Activated CD4-positive, CD25-positive, alpha-beta regulatory T cell treated with anti-CD3 and anti-CD28 coated beads, Interleukin-2, amount 50 U/mL, for 16 hours (primary cell): ENCODE measurements around the gene S100A6.
"Not testable (repeated sequence)": the region's sequence is repeated elsewhere in the genome, so short reads cannot be mapped to it uniquely, and the experiment has no call there.

Source experiments
- DNase-seq: peaks from one replicate; pipeline ENCODE4 v3.0.0-alpha.2; 2020; ENCODE audit warnings: low read depth, low spot score

Gene S100A6

DNA sequence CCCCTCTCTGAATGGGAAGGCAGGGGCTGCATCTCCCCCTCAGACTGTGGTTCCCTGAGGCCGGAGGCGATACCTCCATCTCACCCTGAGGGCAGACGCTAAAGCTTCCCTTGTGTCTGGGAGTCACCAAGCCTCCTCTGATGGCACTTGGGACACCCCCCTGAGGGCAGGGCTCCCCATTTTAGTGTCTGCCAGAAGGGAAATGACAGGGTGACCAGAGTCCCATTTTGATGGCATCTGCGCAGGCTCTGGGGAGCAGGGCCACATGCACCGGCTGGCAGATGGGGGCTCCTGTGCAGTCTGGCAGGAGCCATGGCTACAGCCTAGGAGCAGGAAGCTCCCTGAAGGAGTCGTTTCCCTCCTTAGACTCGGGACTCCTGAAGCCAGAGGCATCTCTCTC is 28.2 kb upstream of the S100A6 start:
- DNase-seq, result no peak

DNA sequence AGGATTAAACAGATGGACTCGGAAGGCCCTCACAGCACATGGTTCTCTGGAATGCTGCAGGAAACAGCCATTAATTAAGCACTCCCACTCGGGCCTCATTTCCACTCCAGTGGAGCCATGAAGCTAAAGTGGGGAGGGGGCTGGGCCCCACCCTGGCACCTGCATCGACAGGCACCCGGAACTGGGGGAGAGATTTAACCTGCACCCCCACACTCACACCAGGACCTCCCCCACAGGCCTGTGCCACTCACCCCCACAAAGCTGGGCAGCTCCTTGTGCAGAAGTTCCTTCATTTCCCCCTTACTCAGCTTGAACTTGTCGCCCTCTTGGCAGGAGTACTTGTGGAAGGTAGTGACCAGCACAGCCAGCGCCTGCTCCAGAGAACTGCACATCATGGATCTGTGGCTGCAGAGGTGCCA is 27.7 kb upstream of the S100A6 start:
- DNase-seq, result no peak

DNA sequence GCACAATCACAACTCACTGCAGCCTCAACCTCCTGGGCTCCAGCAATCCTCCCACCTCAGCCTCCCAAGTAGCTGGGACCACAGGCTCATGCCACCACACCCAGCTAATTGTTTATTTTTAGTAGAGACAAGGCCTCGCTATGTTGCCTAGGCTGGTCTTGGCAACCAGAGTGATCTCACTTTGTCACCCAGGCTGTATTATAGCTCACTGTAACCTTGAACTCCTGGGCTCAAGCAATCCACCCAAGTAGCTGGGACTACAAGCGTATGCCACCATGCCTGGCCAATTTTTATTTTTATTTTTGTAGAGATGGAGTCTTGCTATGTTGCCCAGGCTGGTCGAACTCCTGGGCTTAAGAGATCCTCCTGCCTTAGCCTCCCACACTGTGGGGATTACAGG is 26.2 kb upstream of the S100A6 start:
- not testable (repeated sequence) for DNase-seq

DNA sequence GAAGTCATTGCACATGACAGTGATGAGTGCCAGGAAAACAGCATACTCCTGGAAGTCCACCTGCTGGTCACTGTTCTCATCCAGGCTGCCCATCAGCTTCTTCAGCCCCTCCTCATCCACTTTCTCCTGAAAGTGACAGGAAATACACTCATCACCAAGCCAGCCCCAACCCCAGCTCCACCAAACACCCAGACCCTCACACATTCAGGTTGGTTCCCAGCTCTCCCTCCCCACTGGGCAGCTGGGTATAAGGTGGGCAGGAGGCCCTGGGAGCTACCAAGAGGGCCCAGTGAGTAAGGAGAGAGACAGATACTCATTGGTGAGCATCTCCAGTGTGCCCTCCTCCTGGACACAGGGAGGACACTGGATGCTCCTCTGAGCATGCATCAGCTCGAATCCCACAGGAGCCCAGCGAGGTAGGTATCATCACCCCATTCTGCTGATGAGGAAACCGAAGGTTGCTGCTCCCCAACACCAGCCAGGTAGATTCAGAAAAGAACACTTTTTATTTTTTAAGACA is 25.7 kb upstream of the S100A6 start:
- DNase-seq, result no peak

DNA sequence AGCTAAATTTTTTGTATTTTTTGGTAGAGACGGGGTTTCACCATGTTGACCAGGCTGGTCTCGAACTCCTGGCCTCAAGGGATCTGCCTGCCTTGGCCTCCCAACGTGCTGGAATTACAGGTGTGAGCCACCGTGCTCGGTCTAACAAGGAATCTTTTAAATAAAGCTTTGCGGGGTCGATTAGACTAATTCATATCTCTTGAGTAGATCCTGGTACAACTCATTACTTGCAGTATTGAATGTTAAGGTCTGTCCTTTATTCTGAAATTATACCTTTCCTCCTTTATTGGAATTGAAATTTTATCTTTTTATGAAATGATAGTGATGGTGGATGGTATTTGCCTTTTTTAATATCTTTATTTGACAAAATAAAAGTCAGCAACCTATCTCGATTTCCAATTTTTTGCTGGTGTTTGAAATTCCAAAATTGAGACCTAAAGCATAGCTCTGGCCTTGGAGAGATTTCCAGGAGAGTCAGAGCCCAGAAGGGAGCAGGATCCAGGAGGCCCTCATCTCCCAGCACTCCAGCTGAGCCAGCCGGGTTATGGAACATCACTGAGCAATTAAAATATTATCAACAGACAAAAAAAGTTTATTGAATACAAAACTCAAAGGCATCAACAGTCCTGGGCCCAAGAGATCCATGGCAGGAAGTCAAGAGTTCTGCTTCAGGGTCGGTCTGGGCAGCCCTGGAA is 25.1 kb upstream of the S100A6 start:
- DNase-seq, result no peak

DNA sequence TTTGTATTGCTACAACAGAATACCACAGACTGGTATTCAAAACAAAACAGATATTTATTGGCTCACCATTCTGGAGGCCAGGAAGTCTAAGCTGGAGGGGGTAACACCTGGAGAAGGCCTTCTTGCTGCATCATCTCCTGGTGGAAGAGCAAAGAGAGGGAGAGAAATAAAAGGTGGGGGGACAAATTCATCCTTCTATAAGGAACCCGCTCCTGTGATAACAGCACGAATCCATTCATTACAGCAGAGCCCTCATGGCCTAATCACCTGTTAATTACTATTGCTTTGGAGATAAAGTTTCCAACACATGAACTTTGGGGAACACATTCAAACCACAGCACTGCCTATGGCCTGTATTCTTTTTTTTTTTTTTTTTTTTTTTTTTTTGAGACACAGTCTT is 24.4 kb upstream of the S100A6 start:
- no peak for DNase-seq

DNA sequence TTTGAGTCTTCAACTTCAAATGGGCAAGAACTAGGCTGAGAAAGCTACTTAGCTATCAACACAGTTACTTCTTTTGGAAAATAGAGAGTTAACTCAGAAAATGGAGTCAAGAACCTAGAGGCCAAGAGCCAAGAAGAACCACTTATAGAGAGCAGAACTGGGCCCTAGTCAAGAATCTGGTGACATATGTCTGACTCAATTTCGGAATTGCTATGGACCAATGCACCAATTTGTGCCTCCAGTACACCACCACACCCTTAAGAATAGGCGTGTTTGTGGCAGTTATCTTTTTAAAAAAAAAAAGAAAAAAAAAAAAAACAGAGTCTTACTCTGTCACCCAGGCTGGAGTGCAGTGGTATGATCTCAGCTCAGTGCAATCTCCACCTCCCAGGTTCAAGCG is 22.1 kb upstream of the S100A6 start:
- no peak for DNase-seq

DNA sequence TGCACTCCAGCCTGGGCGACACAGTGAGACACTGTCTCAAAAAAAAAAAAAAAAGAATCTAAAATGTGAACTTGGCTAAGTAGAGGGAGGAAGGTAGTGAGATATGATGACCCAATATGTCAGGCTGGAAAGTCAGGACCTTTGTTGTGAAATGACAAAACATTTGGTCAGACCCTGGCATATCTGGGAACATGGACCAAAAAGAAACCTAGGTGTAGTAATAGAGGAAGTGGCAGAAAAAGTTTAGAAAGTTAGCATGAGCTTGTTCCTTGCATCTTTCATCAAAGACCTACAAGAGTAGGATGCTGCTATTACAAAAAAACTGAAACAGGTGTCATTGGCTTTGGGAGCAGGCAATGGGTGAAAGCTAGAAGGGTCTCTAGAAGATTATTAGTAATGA is 20.6 kb upstream of the S100A6 start:
- DNase-seq, result no peak

DNA sequence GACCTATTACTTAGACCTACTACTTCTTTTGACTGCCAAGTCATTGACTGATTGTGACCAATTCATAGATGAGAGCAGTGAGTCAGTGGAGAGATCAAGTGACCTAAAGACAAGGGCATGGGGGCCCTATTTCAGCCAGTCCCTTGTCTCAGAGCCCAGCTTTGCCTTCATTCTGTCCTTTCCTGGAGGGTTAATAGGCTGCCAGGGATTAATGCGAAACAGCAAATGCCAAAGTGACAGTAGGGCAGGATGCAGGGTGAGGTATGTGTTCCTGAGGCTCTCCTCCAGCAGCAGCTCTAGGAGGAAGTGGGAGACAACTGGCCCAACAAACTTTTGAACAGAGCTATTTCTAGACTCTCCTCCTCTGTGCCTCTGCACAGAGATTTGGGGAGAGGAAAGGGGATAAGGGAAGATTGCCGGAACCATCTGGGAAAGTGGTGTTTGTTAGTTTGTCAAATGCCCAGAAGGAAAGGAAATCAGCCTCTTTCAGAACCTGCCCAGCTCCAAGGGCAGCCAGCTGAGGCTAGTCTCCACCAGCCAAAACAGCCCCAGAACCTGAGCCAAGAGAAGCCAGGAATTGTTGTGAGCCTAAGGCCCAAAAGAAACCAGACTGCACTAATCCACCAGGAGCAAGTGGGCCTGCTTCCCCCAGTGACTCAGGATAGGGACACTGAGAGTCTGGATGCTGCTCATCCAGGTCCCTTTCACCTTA is 18.2 kb upstream of the S100A6 start:
- no peak for DNase-seq

DNA sequence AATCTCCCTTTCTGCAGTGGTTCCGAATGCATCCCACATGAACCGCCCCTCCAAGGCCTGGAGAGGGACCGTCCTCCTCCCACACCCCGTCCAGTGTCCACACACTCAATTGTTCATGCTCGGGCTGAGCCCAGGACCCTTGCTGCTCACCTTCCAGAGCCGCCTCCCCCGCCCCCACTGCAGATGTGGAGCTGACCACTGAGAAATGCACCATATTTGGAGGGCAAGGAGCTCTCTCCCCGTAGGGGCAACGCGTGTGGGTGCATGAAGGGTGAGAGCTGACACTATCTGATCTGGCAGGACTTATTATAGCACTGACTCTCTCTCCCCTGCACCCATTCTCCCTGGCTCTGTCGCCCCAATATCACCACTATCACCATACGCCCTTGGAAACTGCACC is 17.3 kb upstream of the S100A6 start:
- no peak for DNase-seq

DNA sequence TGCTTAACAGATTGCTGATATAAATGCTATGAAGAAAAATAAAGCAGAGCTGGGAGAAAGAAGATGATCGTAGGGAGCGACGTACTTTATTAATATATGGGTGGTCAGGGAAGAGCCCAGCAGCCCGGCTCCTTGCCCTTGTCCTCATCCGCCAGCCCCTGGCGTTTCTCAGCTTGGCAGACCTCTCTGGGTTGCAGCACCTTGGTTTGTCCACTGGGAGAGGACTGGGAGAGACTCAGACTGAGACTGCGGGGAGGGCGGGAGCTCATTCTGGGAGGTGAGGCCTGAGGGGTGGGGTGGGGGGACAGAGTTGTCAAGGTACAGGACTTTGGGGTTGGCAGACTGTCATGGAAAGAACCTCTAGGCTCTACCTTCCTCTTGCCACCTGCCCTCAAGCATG is 16.5 kb upstream of the S100A6 start:
- DNase-seq, result no peak

DNA sequence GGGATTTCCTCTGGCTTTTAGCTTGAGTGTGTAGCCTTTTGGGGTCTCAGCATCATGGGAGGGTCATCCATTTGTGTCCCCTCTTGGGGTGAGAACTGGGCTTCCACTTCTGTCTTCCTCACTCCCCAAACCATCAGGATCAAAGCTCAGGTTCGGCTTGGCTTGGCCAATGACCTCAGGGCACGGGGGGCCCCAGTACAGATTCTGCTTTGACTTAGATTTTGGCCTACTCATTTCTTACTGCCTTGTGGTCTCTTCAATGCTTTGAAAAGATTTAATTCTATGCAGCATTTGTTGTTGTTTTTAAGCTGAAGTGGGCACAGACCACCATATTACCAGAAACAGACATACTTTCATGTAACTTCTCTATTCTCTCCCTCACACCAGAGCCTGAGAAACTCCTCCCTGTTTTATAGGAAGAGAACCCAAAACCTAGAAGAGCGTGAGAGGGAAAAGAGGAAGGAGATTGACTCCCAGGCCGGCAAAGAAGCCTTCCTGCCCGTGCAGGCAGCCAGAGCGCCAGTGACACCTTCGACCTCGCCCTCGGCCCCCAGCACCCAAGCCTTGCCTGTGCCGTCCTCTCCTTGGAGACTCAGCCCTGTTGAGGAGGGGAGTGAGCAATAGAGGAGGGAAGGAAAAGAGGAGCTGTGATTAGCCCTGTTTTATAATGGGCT is 15.2 kb upstream of the S100A6 start:
- DNase-seq, result no peak

DNA sequence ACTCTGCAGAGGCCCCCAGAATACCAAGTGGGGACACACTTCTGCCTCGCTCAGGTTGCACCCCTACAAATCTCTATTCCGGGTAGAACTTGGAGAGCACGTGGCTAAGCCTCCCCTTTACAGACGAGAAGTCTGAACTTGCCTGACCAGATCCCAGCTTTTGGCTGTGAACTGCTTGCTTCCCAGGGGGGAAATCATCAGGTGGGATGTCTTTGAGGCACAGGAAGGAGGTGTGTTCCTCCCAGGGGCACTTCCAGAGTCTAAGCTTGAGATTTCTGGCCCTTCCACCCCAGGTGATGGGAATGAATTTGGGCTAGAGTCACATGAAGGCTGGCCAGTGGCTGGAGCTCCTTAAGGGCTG is 14.6 kb upstream of the S100A6 start:
- DNase-seq, result no peak

DNA sequence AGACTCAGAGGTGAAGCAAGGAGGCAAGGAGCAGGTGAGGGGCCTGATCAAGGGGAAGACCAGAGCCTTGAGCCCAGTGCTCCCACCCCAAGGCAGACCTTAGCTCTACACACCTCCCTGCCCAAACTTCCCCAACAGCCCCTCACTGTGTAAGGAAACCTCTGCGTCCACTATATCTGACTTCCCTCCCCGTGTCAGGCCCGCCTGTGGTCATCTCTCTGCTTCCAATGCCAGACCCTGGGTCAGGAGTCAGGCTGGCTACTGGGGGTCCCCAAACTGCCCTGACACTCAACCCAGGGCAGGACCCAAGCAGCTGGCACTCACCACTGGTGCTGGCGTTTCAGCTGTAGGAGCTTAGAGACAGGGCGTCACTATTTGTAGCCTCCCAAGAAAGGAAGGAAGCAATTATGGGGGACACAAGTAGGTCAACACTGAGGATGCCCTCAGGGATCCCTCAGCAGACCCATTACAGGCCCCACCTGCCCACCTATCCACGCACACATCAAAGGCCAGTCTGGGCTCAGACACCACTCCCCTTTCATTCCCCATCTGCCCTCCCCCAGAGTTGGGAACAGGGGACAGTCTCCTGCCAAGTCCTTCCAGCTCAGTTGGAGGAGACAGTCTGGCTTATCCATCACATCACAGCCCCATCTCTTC is 14.1 kb upstream of the S100A6 start:
- DNase-seq, result no peak

DNA sequence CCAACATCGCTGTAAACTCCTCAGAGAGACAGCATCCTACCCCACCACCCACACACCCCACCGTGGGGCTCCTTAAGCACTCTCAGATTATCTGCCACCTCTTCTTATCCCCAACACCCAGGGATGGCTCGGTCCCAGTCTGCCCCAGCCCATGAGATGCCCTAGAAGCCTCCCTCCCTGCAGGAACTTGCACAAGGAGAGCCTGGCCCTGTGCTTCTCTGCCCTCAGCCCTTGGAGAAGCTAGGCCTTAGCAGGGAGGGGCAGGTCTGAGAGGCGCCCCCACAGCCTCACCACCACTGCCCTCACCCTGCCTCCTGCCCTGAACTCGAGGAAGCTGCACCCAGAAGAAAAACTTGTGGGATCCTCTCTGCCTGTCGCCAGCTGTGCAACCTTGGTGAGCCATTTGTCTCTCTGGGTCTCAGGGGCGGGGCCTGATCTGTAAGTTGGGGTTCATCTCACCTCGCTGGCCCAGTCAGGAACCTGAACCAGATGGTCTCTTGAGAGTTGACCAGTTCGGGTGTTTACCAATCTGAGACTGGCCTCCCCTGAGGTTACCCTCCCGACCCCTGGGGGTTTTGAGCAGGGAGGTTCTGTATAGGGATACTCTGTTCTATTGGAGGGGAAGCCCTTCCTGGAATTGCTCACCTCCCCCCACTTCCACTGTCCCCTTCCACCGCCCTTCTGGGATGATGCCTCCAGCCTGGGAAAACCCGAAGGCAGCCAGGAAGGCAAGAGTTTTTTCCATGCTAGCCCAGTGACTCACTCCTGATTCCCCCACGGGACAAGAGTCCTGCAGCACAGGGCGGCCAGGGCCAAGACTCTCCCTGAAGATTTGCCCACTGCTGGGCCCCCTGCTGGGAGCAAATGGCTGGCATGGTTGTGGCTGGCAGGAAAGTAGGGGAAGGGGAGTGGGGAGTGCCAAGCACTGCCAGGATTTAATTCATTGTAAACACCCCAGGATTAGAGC is 13.2 kb upstream of the S100A6 start, which contains the start of gene S100A3:
TSS of gene S100A3 (minus strand) at position 537 of the 967 bp plus-strand sequence. CDS start 773 bp downstream, outside the sequence.
- DNase-seq, result no peak

DNA sequence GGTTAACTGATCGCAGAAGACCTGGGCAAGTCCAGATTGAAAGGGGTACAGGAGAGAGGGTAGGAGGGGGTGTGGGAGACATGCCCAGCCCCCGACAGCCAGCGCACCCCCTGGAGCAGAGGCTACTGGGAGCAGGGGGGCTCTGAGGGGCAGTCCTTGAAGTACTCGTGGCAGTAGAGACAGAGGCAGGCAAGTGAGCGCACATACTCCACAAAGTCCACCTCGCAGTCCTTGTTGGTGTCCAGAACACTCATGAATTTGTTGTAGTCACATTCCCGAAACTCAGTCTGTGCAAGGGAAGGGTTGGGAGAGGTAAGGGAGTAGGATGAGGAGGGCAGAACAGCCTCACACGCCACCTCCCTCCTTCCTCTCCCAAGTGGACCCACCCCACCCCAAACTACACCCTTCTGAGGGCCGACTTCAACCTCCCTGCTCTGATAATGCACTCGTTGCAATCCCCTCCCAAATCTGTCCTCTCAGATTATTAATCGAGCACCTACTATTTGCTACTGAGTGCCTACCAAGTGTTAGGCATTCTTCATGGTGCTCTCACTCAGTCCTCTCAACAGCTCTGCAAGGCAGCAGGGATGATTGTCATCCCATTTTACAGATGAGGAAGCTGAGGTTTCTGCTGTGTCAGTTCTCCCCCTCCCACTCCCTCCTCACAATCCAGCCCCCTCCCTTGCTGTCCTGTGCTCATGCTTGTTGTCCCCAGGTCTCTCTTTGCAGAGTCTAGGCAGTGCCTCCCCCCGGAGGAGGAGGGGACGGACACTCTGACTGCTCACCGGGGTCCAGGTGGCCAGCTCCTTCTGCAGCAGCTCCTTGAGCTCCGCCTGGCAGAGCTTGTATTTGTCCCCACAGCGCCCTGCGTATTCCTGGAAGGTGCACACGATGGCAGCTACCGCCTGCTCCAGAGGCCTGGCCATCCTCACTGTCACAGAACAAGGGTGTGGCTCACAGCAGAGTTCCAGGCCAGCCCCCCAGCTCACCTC is 12.1 kb upstream of the S100A6 start:
- no peak for DNase-seq

DNA sequence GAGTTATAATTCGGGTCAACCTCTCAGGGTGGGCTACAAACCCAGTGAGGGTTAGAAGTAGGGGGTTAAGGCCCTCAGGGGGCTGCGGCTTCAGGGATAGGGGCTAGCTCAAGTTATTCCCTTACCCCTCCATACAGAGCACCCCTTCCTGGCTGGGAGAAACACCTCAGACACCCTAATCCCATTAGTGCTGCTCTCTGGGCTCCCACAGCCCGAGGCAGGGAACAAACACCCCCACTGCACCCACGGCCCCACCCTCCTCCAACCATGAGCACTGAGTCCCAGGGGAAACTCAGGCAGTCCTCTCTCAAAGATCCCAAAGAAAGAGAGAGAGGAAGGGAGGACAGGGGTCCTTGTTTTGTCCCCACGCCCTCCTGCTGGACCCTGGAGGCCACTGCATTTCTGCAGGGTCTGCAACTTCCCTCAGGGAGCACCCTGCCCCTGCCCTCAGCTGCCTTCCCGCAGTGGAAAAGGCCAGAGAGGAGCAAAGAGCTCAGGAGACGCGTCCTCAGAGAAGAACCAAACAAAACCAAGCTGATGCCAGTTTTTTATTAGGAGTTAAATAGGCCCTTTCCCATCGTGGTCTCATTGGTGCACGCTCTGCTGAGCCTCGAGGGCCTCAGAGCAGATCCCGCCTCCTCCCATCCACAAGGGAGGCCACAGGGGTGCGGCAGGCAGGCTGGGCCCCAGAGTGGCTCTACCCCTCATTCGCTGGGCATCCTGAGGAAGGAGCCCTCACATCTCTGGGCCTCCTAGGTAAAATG is 11.2 kb upstream of the S100A6 start:
- no peak for DNase-seq

DNA sequence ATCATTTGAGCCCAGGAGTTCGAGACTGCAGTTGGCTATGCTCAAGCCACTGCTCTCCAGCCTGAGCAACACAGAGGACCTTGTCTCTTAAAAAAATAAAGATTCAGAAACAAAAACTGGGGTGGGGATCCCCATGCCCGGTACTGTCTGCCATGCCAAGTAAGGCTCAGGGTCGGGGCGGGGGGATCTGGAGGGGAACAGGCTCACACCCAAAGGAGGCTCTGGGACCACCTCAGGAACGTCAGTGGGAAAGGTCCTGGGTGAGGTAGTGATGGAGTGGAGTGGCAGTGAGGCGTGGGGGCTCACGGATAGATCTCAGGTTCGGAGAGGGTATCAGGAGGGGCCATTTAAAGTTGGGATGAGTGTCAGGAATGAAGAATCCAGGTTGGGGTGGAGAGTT is 10.6 kb upstream of the S100A6 start:
- DNase-seq, result no peak
